H1 (cell line): Measurements from ENCODE around the gene PRSS53.

Source experiments
- CHD2 ChIP-seq: IDR thresholded peaks from 2 replicates; pipeline ENCODE4 v1.6.1; 2012; ENCODE audit warnings: low read length, improper control_type of control experiment
- CTCF ChIP-seq, 3 experiments: IDR thresholded peaks; 1 replicate in 2 of 3; 2 replicates in 1 of 3; pipeline versions ENCODE4 v1.5.1 to v1.6.1; 2011; ENCODE audit warnings: low read length in 3 of 3, mild to moderate bottlenecking in 3 of 3, inconsistent platforms in 2 of 3, low read depth in 1 of 3, moderate library complexity in 1 of 3; ENCODE audit not compliant: insufficient read depth in 1 of 3; ENCODE audit errors: control extremely low read depth in 1 of 3
- EGR1 ChIP-seq: IDR thresholded peaks from 2 replicates; pipeline ENCODE4 v1.6.1; 2011; ENCODE audit warnings: low read depth, low read length, borderline replicate concordance
- EP300 ChIP-seq, 2 experiments: IDR thresholded peaks; 1 replicate in 1 of 2; 2 replicates in 1 of 2; pipeline ENCODE4 v1.6.1; 2011 to 2012; ENCODE audit warnings: low read depth in 2 of 2, low read length in 2 of 2, mild to moderate bottlenecking in 2 of 2, borderline replicate concordance in 1 of 2, inconsistent platforms in 1 of 2, moderate library complexity in 1 of 2
- GABPA ChIP-seq: IDR thresholded peaks from 2 replicates; pipeline ENCODE4 v1.6.1; 2011; ENCODE audit warnings: mild to moderate bottlenecking, low read length, moderate library complexity, borderline replicate concordance; ENCODE audit not compliant: insufficient read depth
- MAX ChIP-seq: IDR thresholded peaks from 2 replicates; pipeline ENCODE4 v1.6.1; 2012; ENCODE audit warnings: inconsistent platforms
- POLR2A ChIP-seq, 2 experiments: IDR thresholded peaks; 1 replicate in 1 of 2; 2 replicates in 1 of 2; pipeline ENCODE4 v1.6.1; 2011; ENCODE audit warnings: low read depth in 2 of 2, low read length in 2 of 2, mild to moderate bottlenecking in 2 of 2; ENCODE audit errors: control extremely low read depth in 1 of 2
- POLR2AphosphoS5 ChIP-seq: IDR thresholded peaks from 2 replicates; pipeline ENCODE4 v1.6.1; 2011; ENCODE audit warnings: low read depth, low read length
- RFX5 ChIP-seq: IDR thresholded peaks from 2 replicates; pipeline ENCODE4 v1.6.1; 2011; ENCODE audit warnings: low read depth, low read length, improper control_type of control experiment, borderline replicate concordance
- SIRT6 ChIP-seq: IDR thresholded peaks from one replicate; pipeline ENCODE4 v1.7.1; 2012; ENCODE audit warnings: low read length, inconsistent platforms
- TAF1 ChIP-seq: IDR thresholded peaks from 2 replicates; pipeline ENCODE4 v1.6.1; 2011; ENCODE audit warnings: mild to moderate bottlenecking, low read depth, low read length
- TEAD4 ChIP-seq: IDR thresholded peaks from 2 replicates; pipeline ENCODE4 v1.6.1; 2012; ENCODE audit warnings: low read depth, low read length, inconsistent platforms, mixed read lengths
- YY1 ChIP-seq: IDR thresholded peaks from 2 replicates; pipeline ENCODE4 v1.6.1; 2011; ENCODE audit warnings: low read depth, mild to moderate bottlenecking, low read length
- TF ChIP-seq, protein P1 (sequence below): IDR thresholded peaks from 2 replicates; pipeline ENCODE4 v1.6.1; 2011; ENCODE audit warnings: low read length, improper control_type of control experiment

GRCh38 chr16:31087481-31087880 is 1.3 kb downstream of the PRSS53 start:
- no peak for TF ChIP-seq SIRT6
- no peak for TF ChIP-seq POLR2A (IDR thresholded peaks at IDR 0.05; ENCODE audit: control extremely low read depth in 1 of 2, low read depth in 2 of 2, low read length in 2 of 2)
- TF ChIP-seq CHD2, result no peak
- no peak for TF ChIP-seq POLR2AphosphoS5
- no peak for TF ChIP-seq EP300 (IDR thresholded peaks at IDR 0.05; ENCODE audit: borderline replicate concordance in 1 of 2, low read depth in 2 of 2, low read length in 2 of 2)
- no peak for TF ChIP-seq TAF1
- TF ChIP-seq EGR1, result no peak
- no peak for TF ChIP-seq CTCF (IDR thresholded peaks at IDR 0.05; ENCODE audit: control extremely low read depth in 1 of 3, insufficient read depth in 1 of 3, low read depth in 1 of 3, low read length in 3 of 3)
- no peak for TF ChIP-seq MAX
- TF ChIP-seq, protein P1, sequence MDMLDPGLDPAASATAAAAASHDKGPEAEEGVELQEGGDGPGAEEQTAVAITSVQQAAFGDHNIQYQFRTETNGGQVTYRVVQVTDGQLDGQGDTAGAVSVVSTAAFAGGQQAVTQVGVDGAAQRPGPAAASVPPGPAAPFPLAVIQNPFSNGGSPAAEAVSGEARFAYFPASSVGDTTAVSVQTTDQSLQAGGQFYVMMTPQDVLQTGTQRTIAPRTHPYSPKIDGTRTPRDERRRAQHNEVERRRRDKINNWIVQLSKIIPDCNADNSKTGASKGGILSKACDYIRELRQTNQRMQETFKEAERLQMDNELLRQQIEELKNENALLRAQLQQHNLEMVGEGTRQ, result no peak
- TF ChIP-seq RFX5, result no peak
- no peak for TF ChIP-seq GABPA
- no peak for TF ChIP-seq TEAD4
- TF ChIP-seq YY1, result no peak
